UCSD-AML1 (cell line): ENCODE measurements around the gene SGMS1.
"Not testable (repeated sequence)": the region's sequence is repeated elsewhere in the genome, so short reads cannot be mapped to it uniquely, and the experiment has no call there.

Experiments used
- DNase-seq: peaks from one replicate; lab custom pipeline; 2025; ENCODE audit not compliant: unreplicated experiment; lab: John Stamatoyannopoulos, UW

The SGMS1 gene

GRCh38 chr10:50560370-50560769 is 63.4 kb downstream of the SGMS1 start:
- DNase-seq = no peak

GRCh38 chr10:50558371-50558770 is 65.4 kb downstream of the SGMS1 start:
- no peak for DNase-seq

- no peak for DNase-seq
Measured at GRCh38 chr10:50557130-50557682, 66.5 kb downstream of the SGMS1 start.

GRCh38 chr10:50556237-50557120 is 67.3 kb downstream of the SGMS1 start:
- no peak for DNase-seq

GRCh38 chr10:50554995-50555568 is 68.7 kb downstream of the SGMS1 start:
- no peak for DNase-seq

- DNase-seq = no peak
Measured at GRCh38 chr10:50554376-50554994, 69.3 kb downstream of the SGMS1 start.

- no peak for DNase-seq
Measured at GRCh38 chr10:50552771-50553535, 70.8 kb downstream of the SGMS1 start.

- DNase-seq = no peak
Measured at GRCh38 chr10:50552308-50552707, 71.4 kb downstream of the SGMS1 start.

GRCh38 chr10:50551894-50552293 is 71.9 kb downstream of the SGMS1 start:
- DNase-seq = no peak

- DNase-seq = no peak
Measured at GRCh38 chr10:50550291-50550839, 73.4 kb downstream of the SGMS1 start.

- not testable (repeated sequence) for DNase-seq
Measured at GRCh38 chr10:50549186-50549585, 74.6 kb downstream of the SGMS1 start.

- not testable (repeated sequence) for DNase-seq
Measured at GRCh38 chr10:50548481-50548880, 75.3 kb downstream of the SGMS1 start.

GRCh38 chr10:50546287-50546686 is 77.5 kb downstream of the SGMS1 start:
- DNase-seq = not testable (repeated sequence)

- no peak for DNase-seq
Measured at GRCh38 chr10:50545846-50546245, 77.9 kb downstream of the SGMS1 start.

GRCh38 chr10:50544857-50545429 is 78.8 kb downstream of the SGMS1 start:
- no peak for DNase-seq

- DNase-seq = no peak
Measured at GRCh38 chr10:50544095-50544856, 79.5 kb downstream of the SGMS1 start.

GRCh38 chr10:50542871-50543270 is 80.9 kb downstream of the SGMS1 start:
- no peak for DNase-seq

- DNase-seq = no peak
Measured at GRCh38 chr10:50541921-50542320, 81.8 kb downstream of the SGMS1 start.

GRCh38 chr10:50541317-50541716 is 82.4 kb downstream of the SGMS1 start:
- no peak for DNase-seq

GRCh38 chr10:50540826-50541122 is 83.0 kb downstream of the SGMS1 start:
- no peak for DNase-seq
